Keratinocyte (primary cell): ENCODE results near the gene KDM5B. TPM values are rescaled to one million over a fixed set of nuclear protein-coding genes. Genes with fewer than 3 reads are reported as not detected.

Experiments used
- DNase-seq: peaks from one replicate; pipeline ENCODE4 v3.0.0-alpha.2; 2011; ENCODE audit warnings: low read depth, missing footprints, low spot score
- FAIRE-seq: peaks from 2 replicates; lab custom pipeline; 2011; peaks lifted over from hg19 to GRCh38; lab: Jason Lieb, UNC
- H2AFZ ChIP-seq: 2 replicates; pipeline ENCODE4 v1.6.0; 2012; ENCODE audit warnings: low read length, control low read depth, inconsistent platforms; ENCODE audit not compliant: control insufficient read depth
- H3K27ac ChIP-seq: 2 replicates; pipeline ENCODE4 v1.5.1; 2011; ENCODE audit warnings: low read length; ENCODE audit not compliant: control insufficient read depth, insufficient read depth
- H3K27me3 ChIP-seq: 3 replicates; pipeline ENCODE4 v1.6.0; 2011; ENCODE audit warnings: low read length; ENCODE audit not compliant: control insufficient read depth, insufficient read depth; ENCODE audit errors: extremely low read depth
- H3K36me3 ChIP-seq, 2 experiments: 2 replicates in 1 of 2; 3 replicates in 1 of 2; pipeline ENCODE4 v1.5.1; 2011; ENCODE audit warnings: low read length in 2 of 2, mild to moderate bottlenecking in 1 of 2; ENCODE audit not compliant: control insufficient read depth in 2 of 2, insufficient read depth in 2 of 2; ENCODE audit errors: extremely low read depth in 1 of 2
- H3K4me1 ChIP-seq: 3 replicates; pipeline ENCODE4 v1.5.1; 2011; ENCODE audit warnings: low read length; ENCODE audit not compliant: control insufficient read depth, insufficient read depth; ENCODE audit errors: extremely low read depth
- H3K4me2 ChIP-seq: 3 replicates; pipeline ENCODE4 v1.6.0; 2011; ENCODE audit warnings: low read depth, low read length; ENCODE audit not compliant: control insufficient read depth, insufficient read depth; ENCODE audit errors: extremely low read depth
- H3K4me3 ChIP-seq, 3 experiments: fragments of 200-600 bp in 1 of 3; sonication (generic) in 1 of 3; 2 replicates in 2 of 3; 3 replicates in 1 of 3; pipeline ENCODE4 v1.5.1; 2011 to 2016; ENCODE audit warnings: low read length in 3 of 3, mild to moderate bottlenecking in 3 of 3, control low read depth in 2 of 3, inconsistent platforms in 1 of 3, low read depth in 1 of 3, mixed read lengths in 1 of 3, mixed run types in 1 of 3, moderate library complexity in 1 of 3; ENCODE audit not compliant: control insufficient read depth in 2 of 3, insufficient read depth in 2 of 3; ENCODE audit errors: extremely low read depth in 1 of 3
- H3K79me2 ChIP-seq: 2 replicates; pipeline ENCODE4 v1.6.0; 2012; ENCODE audit warnings: low read length; ENCODE audit not compliant: control insufficient read depth, insufficient read depth
- H3K9ac ChIP-seq: 3 replicates; pipeline ENCODE4 v1.6.0; 2011; ENCODE audit warnings: low read length; ENCODE audit not compliant: control insufficient read depth, insufficient read depth; ENCODE audit errors: extremely low read depth
- H3K9me1 ChIP-seq: 3 replicates; pipeline ENCODE4 v1.6.0; 2011; ENCODE audit warnings: low read length; ENCODE audit not compliant: control insufficient read depth, insufficient read depth; ENCODE audit errors: extremely low read depth
- H3K9me3 ChIP-seq: 2 replicates; pipeline ENCODE4 v1.5.1; 2012; ENCODE audit warnings: low read depth, low read length; ENCODE audit not compliant: control insufficient read depth
- H4K20me1 ChIP-seq: 3 replicates; pipeline ENCODE4 v1.6.0; 2011; ENCODE audit warnings: low read length; ENCODE audit not compliant: control insufficient read depth, insufficient read depth; ENCODE audit errors: extremely low read depth
- EZH2 ChIP-seq: IDR thresholded peaks from one replicate; pipeline ENCODE4 v1.6.1; 2012; ENCODE audit warnings: inconsistent platforms, mild to moderate bottlenecking, low read length, moderate library complexity
- dilution Hi-C: fragments of 300-500 bp; cut with MboI; formaldehyde crosslinking; loops from one replicate; pipeline ENCODE4 v1.7.0; 2020; ENCODE audit warnings: low sequenced_read_pairs; ENCODE audit not compliant: extremely low pct_ligation_motif_present
- polyA plus RNA-seq, 5 experiments: library from polyadenylated mRNA; depleted of rRNA in 3 of 5; stranded (reverse) in 3 of 5; stranded (forward) in 1 of 5; unstranded in 1 of 5; fragments of >200 nt; gene quantifications; 1 replicate in 1 of 5; 2 replicates in 3 of 5; 3 replicates in 1 of 5; pipeline versions ENCODE4 v1.2.1 to v1.2.3, GENCODE V29; 2011 to 2012; ENCODE audit warnings: missing spikeins in 2 of 5, low read depth in 1 of 5, low replicate concordance in 1 of 5
- TF ChIP-seq, protein P1 (sequence below), 3 experiments: IDR thresholded peaks in 1 of 3; conservative IDR thresholded peaks in 1 of 3; optimal IDR thresholded peaks in 1 of 3; 2 replicates in 2 of 3; 3 replicates in 1 of 3; pipeline versions ENCODE3 to v1.5.1; 2011; ENCODE audit warnings: low read length in 3 of 3, mild to moderate bottlenecking in 3 of 3, moderate library complexity in 2 of 3, control low read depth in 1 of 3, inconsistent platforms in 1 of 3; ENCODE audit not compliant: insufficient read depth in 2 of 3; ENCODE audit errors: extremely low read depth in 1 of 3

KDM5B gene
- polyA plus RNA-seq, 1 donor (not counting 4 experiments of a cell fraction or from before 2014, with no cell fraction given): 60.1 TPM

DNA sequence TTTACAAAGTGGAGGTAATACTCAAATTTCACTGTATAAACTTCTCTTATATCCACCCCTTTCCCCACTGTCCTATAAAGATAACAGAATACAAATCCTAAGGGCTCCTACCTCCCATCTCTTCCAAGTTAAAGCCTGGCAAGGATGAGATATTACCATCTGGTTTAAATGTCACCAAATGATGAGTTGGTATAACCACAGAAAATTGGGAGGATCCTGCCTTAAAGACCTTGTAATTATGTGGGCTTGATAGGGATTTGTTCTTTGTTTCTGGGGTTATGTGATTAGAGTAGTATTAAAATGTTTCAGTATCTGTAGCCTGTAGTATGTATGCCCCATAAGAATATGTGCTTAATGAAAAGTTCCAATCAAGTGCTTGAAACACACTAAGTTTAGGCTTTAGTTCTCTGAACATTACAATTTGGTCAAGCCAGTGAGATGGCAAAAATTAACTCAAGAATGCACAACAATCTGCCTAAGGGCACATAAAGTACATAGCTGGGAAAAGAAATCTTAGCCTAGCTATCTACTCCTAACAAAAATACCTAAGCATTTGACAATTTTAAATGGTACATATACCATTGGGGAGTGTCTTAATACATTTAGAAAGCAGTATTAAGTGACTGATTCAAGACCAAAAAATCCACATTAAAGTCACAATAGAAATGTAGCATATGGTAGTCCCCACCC, 14.0 kb downstream of the KDM5B start:
- Histone ChIP-seq H3K79me2 (peaks cover 92% of the 10 kb centered on the region), H3K4me1 (no peaks in the 10 kb centered on the region), H3K9me1 (peaks cover 3% of the 10 kb centered on the region), H3K27me3 (no peaks in the 10 kb centered on the region), H2AFZ (no peak overlapping the region), H3K36me3 (peaks cover 0 to 10% of the 10 kb centered on the region in 2 experiments), H3K4me3 (no peak overlapping the region), H3K27ac (no peak overlapping the region), H3K9ac (no peak overlapping the region), H4K20me1 (peaks cover 32% of the 10 kb centered on the region), H3K4me2 (no peak overlapping the region), H3K9me3 (no peaks in the 10 kb centered on the region)
- TF ChIP-seq, protein P1, sequence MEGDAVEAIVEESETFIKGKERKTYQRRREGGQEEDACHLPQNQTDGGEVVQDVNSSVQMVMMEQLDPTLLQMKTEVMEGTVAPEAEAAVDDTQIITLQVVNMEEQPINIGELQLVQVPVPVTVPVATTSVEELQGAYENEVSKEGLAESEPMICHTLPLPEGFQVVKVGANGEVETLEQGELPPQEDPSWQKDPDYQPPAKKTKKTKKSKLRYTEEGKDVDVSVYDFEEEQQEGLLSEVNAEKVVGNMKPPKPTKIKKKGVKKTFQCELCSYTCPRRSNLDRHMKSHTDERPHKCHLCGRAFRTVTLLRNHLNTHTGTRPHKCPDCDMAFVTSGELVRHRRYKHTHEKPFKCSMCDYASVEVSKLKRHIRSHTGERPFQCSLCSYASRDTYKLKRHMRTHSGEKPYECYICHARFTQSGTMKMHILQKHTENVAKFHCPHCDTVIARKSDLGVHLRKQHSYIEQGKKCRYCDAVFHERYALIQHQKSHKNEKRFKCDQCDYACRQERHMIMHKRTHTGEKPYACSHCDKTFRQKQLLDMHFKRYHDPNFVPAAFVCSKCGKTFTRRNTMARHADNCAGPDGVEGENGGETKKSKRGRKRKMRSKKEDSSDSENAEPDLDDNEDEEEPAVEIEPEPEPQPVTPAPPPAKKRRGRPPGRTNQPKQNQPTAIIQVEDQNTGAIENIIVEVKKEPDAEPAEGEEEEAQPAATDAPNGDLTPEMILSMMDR (optimal IDR thresholded peaks at IDR 0.05 in 1 of 3, IDR thresholded peaks at IDR 0.05 in 1 of 3, conservative IDR thresholded peaks at IDR 0.05 in 1 of 3; ENCODE audit: extremely low read depth in 1 of 3, insufficient read depth in 2 of 3, low read length in 3 of 3): no peak
- TF ChIP-seq EZH2: no peak
- DNase-seq (no peak), FAIRE-seq (no peak)
- dilution Hi-C loops: no loop called here

DNA sequence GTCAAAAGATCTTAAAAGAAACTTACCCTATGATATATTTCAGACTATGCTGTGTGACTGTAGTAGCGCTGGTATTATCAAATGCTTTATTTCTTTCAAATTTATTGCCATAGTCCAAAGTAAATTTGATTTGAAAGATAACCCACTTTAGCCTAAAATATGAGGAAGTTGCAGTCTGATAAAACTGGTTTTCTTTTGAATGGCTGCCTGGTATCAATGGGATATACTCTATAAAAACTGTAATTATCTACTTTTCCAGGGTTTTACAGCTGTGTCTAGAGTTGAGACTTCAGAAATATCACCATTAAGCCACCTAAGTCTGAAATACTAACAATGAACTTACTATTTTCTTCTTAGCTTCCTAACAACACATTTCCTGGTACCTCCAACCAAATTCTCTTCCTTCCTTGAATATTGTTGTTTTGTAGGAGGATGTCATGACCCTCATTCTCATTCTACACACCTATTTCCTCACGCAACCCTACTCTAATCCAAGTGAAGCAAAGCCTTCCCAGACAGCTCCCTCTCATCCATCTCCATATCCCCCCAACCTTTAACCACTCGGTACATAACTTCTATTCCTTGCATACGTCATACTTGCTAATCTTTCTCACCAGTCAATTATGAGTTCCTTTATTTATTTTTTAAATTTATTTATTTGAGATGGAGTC, 17.0 kb downstream of the KDM5B start:
- Histone ChIP-seq H3K9ac (no peak overlapping the region), H3K79me2 (peaks cover 92% of the 10 kb centered on the region), H3K4me3 (no peak overlapping the region), H4K20me1 (peaks cover 32% of the 10 kb centered on the region), H3K9me3 (no peaks in the 10 kb centered on the region), H2AFZ (no peak overlapping the region), H3K4me1 (no peaks in the 10 kb centered on the region), H3K9me1 (peaks cover 3% of the 10 kb centered on the region), H3K27ac (no peak overlapping the region), H3K36me3 (peaks cover 0 to 2% of the 10 kb centered on the region in 2 experiments), H3K4me2 (no peak overlapping the region), H3K27me3 (no peaks in the 10 kb centered on the region)
- dilution Hi-C loops: no loop called here
- DNase-seq (no peak), FAIRE-seq (no peak)
- TF ChIP-seq, protein P1 (optimal IDR thresholded peaks at IDR 0.05 in 1 of 3, IDR thresholded peaks at IDR 0.05 in 1 of 3, conservative IDR thresholded peaks at IDR 0.05 in 1 of 3; ENCODE audit: extremely low read depth in 1 of 3, insufficient read depth in 2 of 3, low read length in 3 of 3): no peak
- no peak for TF ChIP-seq EZH2
